Right atrium auricular region (tissue), 2 donors: ENCODE measurements around the gene TIMM22. TPM values are rescaled to one million over a fixed set of nuclear protein-coding genes. Genes with fewer than 3 reads are reported as not detected.

Experiments used
- DNase-seq: peaks from one replicate; pipeline ENCODE4 v3.0.0-alpha.2; 2019; ENCODE audit warnings: low spot score
- H3K27ac ChIP-seq, 2 donors: fragments of 200-600 bp; sonication (generic); 1 replicate in 1 of 2; 2 replicates in 1 of 2; pipeline ENCODE4 v1.5.1; 2016 to 2019
- H3K27me3 ChIP-seq, 2 donors: fragments of 200-600 bp; sonication (generic); one replicate each; pipeline versions ENCODE4 v1.5.1 to v1.6.0; 2017 to 2019
- H3K36me3 ChIP-seq: fragments of 200-600 bp; sonication (generic); one replicate; pipeline ENCODE4 v1.5.1; 2016
- H3K4me1 ChIP-seq, 2 donors: fragments of 200-600 bp; sonication (generic); one replicate each; pipeline versions ENCODE4 v1.5.1 to v1.6.0; 2017 to 2019
- H3K4me3 ChIP-seq, 2 donors: fragments of 200-600 bp; sonication (generic); 1 replicate in 1 of 2; 2 replicates in 1 of 2; pipeline ENCODE4 v1.5.1; 2017 to 2019; ENCODE audit warnings: mild to moderate bottlenecking in 1 of 2, moderate library complexity in 1 of 2
- H3K9me3 ChIP-seq, 2 donors: fragments of 200-600 bp; sonication (generic); one replicate each; pipeline ENCODE4 v1.5.1; 2019
- CTCF ChIP-seq, 2 donors: fragments of 200-600 bp; sonication (generic); IDR thresholded peaks; one replicate each; pipeline ENCODE4 v1.5.1; 2019; ENCODE audit warnings: antibody characterized with exemption in 2 of 2
- microRNA-seq, 2 donors: library from miRNA; unstranded; fragments of <30 nt; microRNA quantifications; one replicate each; pipeline ENCODE4, GENCODE V29; 2016 to 2017; ENCODE audit warnings: borderline number of aligned reads in 2 of 2, borderline replicate concordance in 1 of 2
- total RNA-seq, 2 donors: library from RNA; depleted of rRNA; stranded (reverse); fragments of >200 nt; gene quantifications; one replicate each; pipeline ENCODE4 v1.1.0, GENCODE V29; 2016

The TIMM22 gene
- total RNA-seq, 2 donors from 2014 or later: 14.8 to 15.4 TPM

GRCh38 chr17:1050996-1051925, 54.3 kb downstream of the TIMM22 start:
- no peaks in the 10 kb centered on the region for H3K9me3 ChIP-seq
- H3K27ac ChIP-seq: no peak overlapping the region
- H3K4me3 ChIP-seq: no peak overlapping the region
- no peak for TF ChIP-seq CTCF (IDR thresholded peaks at IDR 0.05)
- no peaks in the 10 kb centered on the region for H3K27me3 ChIP-seq
- peaks cover 41% of the 10 kb centered on the region for H3K36me3 ChIP-seq
- peaks cover 0 to 22% of the 10 kb centered on the region in 2 donors for H3K4me1 ChIP-seq
- DNase-seq: no peak

Small RNAs within 50 kb of the gene (microRNA-seq; reads per million reads assigned to microRNA genes)
- 0.71 to 1.4 reads per million in 2 donors for gene MIR3183

Other genes with a start within 250 kb of the TIMM22 start
- gene GEMIN4, start 244.9 kb upstream of the TIMM22 start, total RNA-seq: 10 to 100 TPM in 1 of 2 donors, 1 to 10 TPM in 1; 8.2 to 19.7 TPM
- 10 to 100 TPM; 37.3 to 49.5 TPM for gene GLOD4, start 214.8 kb upstream of the TIMM22 start, total RNA-seq
- 10 to 100 TPM; 15.4 to 21.8 TPM for gene MRM3, start 214.8 kb upstream of the TIMM22 start, total RNA-seq
- gene NXN, start 17.4 kb upstream of the TIMM22 start, total RNA-seq: 10 to 100 TPM; 15.6 to 17.5 TPM
- gene ABR, start 182.9 kb downstream of the TIMM22 start, total RNA-seq: 100 to 1,000 TPM in 1 of 2 donors, 10 to 100 TPM in 1; 94.9 to 116 TPM